ENCODE measurements around the gene CNOT3.
"Not testable (repeated sequence)": the region's sequence is repeated elsewhere in the genome, so short reads cannot be mapped to it uniquely, and the experiment has no call there.

Gene CNOT3

GRCh38 chr19:54137699-54138488, at the start of gene CNOT3:
CNOT3 (plus strand) TSS chr19:54137762; CDS start chr19:54142979, 5,217 bp downstream.
- DNase-seq (ENCODE audit: low read depth in 2 of 2) = no peak

- no peak for DNase-seq (ENCODE audit: low read depth in 2 of 2)
Measured at GRCh38 chr19:54094426-54095000, 43.0 kb upstream of the CNOT3 start.

GRCh38 chr19:54095136-54095858, 42.3 kb upstream of the CNOT3 start:
- no peak for DNase-seq (ENCODE audit: low read depth in 2 of 2)

GRCh38 chr19:54095859-54096616, 41.5 kb upstream of the CNOT3 start:
- not testable (repeated sequence) for DNase-seq (ENCODE audit: low read depth in 2 of 2)

- DNase-seq (ENCODE audit: low read depth in 2 of 2) = no peak
Measured at GRCh38 chr19:54096617-54097106, 40.9 kb upstream of the CNOT3 start.

GRCh38 chr19:54099190-54099902, 38.2 kb upstream of the CNOT3 start:
- DNase-seq (ENCODE audit: low read depth in 2 of 2) = no peak

- DNase-seq (ENCODE audit: low read depth in 2 of 2) = not testable (repeated sequence)
Measured at GRCh38 chr19:54099903-54100255, 37.7 kb upstream of the CNOT3 start.

GRCh38 chr19:54100561-54100960, 37.0 kb upstream of the CNOT3 start, which contains the start of gene OSCAR:
OSCAR (minus strand) TSS chr19:54100803; CDS start chr19:54100792, 11 bp downstream.
- DNase-seq (ENCODE audit: low read depth in 2 of 2) = no peak

GRCh38 chr19:54102421-54103169, 35.0 kb upstream of the CNOT3 start, which contains the start of gene NDUFA3:
NDUFA3 (plus strand) TSS chr19:54102855; CDS start chr19:54102879, 24 bp downstream.
- DNase-seq (ENCODE audit: low read depth in 2 of 2) = peak; percentile 87 to 96

- DNase-seq (ENCODE audit: low read depth in 2 of 2) = no peak
Measured at GRCh38 chr19:54104998-54105715, 32.4 kb upstream of the CNOT3 start.

GRCh38 chr19:54105796-54106195, 31.8 kb upstream of the CNOT3 start:
- no peak for DNase-seq (ENCODE audit: low read depth in 2 of 2)

- DNase-seq (ENCODE audit: low read depth in 2 of 2) = no peak
Measured at GRCh38 chr19:54106716-54107115, 30.8 kb upstream of the CNOT3 start.

GRCh38 chr19:54107876-54108490, 29.6 kb upstream of the CNOT3 start:
- no peak for DNase-seq (ENCODE audit: low read depth in 2 of 2)

- DNase-seq (ENCODE audit: low read depth in 2 of 2) = no peak
Measured at GRCh38 chr19:54108496-54108895, 29.1 kb upstream of the CNOT3 start.

GRCh38 chr19:54109651-54110050, 27.9 kb upstream of the CNOT3 start:
- no peak for DNase-seq (ENCODE audit: low read depth in 2 of 2)

- no peak for DNase-seq (ENCODE audit: low read depth in 2 of 2)
Measured at GRCh38 chr19:54114340-54115108, 23.0 kb upstream of the CNOT3 start.

GRCh38 chr19:54115109-54116063, 22.2 kb upstream of the CNOT3 start, which contains the start of the genes PRPF31 and TFPT:
PRPF31 (plus strand) TSS chr19:54115754; CDS start chr19:54118279, 2,525 bp downstream.
TFPT (minus strand) TSS chr19:54115657; CDS start chr19:54115269, 388 bp downstream.
- DNase-seq (ENCODE audit: low read depth in 2 of 2) = peak; percentile 83 to 88

All from stimulated activated CD4-positive, alpha-beta T cell treated with anti-CD3 and anti-CD28 coated beads, Interleukin-1b, Interleukin-23, amount 100 ng/mL, for 1 hour (primary cell).